Measurements from ENCODE around the gene PSMB2. TPM values are rescaled to one million over a fixed set of nuclear protein-coding genes. Genes with fewer than 3 reads are reported as not detected.

PSMB2 gene
- total and polyA plus RNA-seq, 2 of the 8 experiments (the other 6 are each of a cell fraction or from before 2014, with no cell fraction given): 91.4 to 101 TPM

GRCh38 chr1:35622510-35623178 is 18.7 kb downstream of the PSMB2 start (continued):
- TF ChIP-seq CHD7 (IDR thresholded peaks at IDR 0.05; ENCODE audit: insufficient replicate concordance, low read length) (peak; percentile 27), EP300 (IDR thresholded peaks at IDR 0.05; ENCODE audit: borderline replicate concordance in 1 of 2, low read depth in 2 of 2, low read length in 2 of 2) (no peak)

Data from H1 (cell line).